Measurements from ENCODE around the gene LRP3.
"Not testable (repeated sequence)": the region's sequence is repeated elsewhere in the genome, so short reads cannot be mapped to it uniquely, and the experiment has no call there.

Gene LRP3

GRCh38 chr19:33220115-33220514 lies 26.0 kb downstream of the LRP3 start:
- DNase-seq = no peak

DNA sequence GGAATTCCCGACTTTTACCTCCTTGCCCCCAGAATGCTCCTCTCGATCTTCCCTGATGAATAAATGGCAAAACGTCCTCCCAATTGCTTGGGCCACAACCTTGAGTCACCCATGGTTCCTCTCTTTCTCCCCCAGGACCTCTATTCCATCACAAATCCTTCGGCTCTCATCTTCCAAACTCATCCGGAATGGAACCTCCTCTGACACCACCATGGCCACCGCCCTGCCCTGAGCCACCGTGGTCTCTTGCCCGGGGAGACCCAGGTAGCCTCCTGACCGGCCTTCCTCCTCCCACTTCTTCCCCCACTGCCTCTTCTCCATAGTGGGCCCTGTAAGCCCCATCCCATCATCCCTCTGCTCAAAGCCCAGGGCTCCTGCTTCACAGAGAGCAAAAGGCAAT lies 26.6 kb downstream of the LRP3 start:
- DNase-seq = no peak

DNA sequence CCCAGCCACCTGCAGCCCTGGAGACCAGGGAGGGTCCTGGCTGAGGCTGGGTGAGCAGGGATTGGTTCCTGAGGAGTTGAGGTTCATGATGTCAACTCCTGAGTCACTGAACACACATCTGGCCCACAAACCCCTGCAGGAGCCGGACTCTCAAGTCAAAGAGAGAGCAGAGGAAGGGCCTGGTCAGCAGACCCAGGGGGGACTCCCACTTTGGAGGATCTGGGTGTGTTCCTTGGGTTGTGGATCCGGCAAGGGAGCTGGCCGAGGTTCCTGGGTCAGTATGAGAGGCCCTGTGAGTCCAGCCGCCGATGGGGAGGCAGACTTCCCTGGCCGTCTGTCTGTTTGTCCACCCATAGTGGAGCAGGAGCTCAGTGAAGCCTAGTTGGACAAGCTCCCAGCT lies 27.5 kb downstream of the LRP3 start:
- no peak for DNase-seq

GRCh38 chr19:33222255-33222654 lies 28.1 kb downstream of the LRP3 start:
- not testable (repeated sequence) for DNase-seq

- no peak for DNase-seq
These were observed 30.7 kb downstream of the LRP3 start for GRCh38 chr19:33224694-33225457.

GRCh38 chr19:33225458-33225926 lies 31.4 kb downstream of the LRP3 start, which contains the start of gene SLC7A10:
TSS of gene SLC7A10 (minus strand) at chr19:33225850. CDS start at chr19:33225703, 147 bp downstream.
- DNase-seq = no peak

- no peak for DNase-seq
These were observed 32.6 kb downstream of the LRP3 start for GRCh38 chr19:33226550-33227241.

- no peak for DNase-seq
These were observed 33.1 kb downstream of the LRP3 start for GRCh38 chr19:33227242-33227650.

GRCh38 chr19:33227870-33228599 lies 33.9 kb downstream of the LRP3 start:
- DNase-seq = no peak

- no peak for DNase-seq
These were observed 35.8 kb downstream of the LRP3 start for GRCh38 chr19:33229962-33230361.

DNA sequence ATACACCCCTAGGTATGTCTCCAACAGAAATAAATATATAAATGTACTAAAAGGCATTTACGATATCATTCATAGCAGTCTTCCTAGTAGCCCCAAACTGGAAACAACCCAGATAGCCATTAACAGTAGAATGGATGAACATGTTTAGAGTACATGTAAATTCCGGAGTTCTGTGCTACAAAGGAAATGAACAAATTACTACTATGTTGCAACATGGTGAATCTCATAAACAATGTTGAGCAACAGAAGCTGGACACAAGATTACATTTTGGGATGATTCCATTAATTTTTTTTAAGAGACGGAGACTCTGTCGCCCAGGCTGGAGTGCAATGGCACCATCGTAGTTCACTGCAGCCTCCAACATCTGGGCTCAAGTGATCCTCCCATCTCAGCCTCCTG lies 37.4 kb downstream of the LRP3 start:
- no peak for DNase-seq

DNA sequence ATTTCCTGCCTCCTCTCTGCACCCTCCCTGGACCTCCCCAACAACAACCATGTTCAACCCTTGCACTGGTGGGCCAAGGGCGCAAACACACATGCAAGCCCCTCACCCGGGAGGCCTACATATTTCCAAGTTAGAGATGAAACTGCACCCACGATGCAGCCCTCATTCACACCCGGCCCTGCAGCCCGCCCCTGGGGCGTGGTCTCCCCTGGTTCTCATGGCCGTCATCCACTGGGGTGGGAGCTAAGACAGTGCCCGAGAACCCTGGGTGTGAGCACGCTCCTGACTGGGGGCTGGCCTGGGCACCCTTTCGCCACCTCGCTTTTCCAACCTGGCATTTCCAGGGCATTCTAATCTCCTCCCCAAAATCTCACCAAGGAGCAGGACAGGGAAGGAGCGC lies 38.5 kb downstream of the LRP3 start:
- no peak for DNase-seq

DNA sequence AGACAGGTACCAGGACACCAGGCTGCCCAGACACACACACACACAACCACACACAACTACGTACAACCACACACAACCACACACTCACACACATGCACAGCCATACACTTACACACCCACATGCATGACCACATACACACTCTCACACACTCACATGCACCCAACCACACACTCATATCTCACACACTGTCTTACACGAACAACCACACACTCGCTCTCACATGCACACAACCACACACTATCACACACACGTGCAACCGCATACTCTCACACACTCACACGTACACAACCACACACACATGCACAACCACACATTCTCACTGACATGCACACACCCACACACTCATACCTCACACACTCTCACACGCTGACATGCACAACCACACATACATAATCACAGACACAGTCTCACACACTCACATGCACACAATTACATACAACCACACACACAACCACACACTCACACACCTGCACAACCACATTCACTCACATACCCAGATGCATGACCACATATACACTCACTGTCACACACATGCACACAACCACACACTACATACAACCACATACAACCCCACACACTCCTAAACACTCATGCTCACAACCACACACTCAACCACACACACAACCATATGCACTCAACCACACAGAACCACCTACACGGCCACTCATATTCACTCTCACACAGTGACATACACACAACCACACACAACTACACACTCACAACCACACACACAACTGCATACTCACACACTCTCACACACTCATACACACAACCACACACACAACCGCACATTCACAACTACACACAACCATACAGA lies 39.1 kb downstream of the LRP3 start:
- DNase-seq = no peak

GRCh38 chr19:33234092-33234491 lies 40.0 kb downstream of the LRP3 start:
- no peak for DNase-seq

- no peak for DNase-seq
These were observed 40.6 kb downstream of the LRP3 start for GRCh38 chr19:33234736-33235135.

- DNase-seq = no peak
These were observed 41.3 kb downstream of the LRP3 start for GRCh38 chr19:33235269-33235995.

DNA sequence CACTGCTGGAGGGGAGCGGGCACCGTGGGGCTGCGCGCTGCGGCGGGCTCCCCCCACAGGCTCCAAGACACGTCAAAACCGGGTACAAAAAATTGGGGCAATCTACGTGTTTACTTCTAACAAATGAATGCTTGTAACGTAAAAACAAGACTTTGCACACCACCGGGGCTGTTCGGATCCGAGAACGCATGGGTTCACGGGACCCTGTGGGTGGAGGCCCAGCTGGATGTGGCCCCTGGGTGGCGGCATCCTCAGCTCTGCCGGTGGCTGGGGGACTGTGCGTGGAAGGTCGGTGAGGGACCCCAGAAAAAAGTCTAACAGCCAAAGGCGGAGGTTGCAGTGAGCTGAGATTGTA lies 41.8 kb downstream of the LRP3 start:
- DNase-seq = no peak

GRCh38 chr19:33236696-33237390 lies 42.7 kb downstream of the LRP3 start:
- DNase-seq = no peak

DNA sequence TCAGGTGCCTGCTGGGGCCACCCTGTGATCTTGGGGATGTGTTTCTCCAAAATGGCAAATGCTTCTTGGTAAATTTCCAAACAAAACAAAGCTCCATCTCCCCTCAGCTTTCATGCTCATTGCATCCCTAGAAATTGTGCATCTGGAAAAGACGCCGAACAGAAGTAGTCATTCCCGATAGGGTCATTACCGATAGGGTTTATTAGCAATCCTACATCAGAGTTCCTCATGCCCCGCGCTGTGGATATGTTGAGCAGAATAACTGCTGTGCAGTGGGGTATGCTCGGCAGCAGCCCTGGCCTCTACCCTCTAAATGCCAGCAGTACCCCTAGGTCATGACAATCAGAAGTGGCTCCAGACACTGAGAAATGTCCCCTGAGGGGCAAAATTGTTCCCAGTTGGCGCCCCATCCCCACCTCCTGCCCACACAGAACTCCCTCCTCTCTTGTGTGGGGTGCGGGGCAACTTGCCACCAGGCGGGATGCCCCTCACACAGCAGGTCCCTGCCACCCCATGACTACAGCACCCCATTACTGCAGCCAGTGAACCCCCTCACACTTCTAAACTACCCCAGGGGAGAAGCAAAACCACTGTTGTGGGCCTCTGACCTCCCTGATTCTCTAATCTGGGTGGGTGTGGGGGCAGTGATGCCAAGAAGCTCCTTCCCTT lies 44.5 kb downstream of the LRP3 start:
- DNase-seq = no peak

- DNase-seq = no peak
These were observed 45.3 kb downstream of the LRP3 start for GRCh38 chr19:33239223-33239975.
